Transverse colon (tissue), 4 donors: ENCODE measurements around the gene TSPAN6. TPM values are rescaled to one million over a fixed set of nuclear protein-coding genes. Genes with fewer than 3 reads are reported as not detected.

ENCODE experiments used
- DNase-seq: peaks from one replicate; pipeline ENCODE4 v3.0.0-alpha.2; 2019
- H3K27ac ChIP-seq, 4 donors: fragments of 200-600 bp; sonication (generic); 2 replicates each; pipeline ENCODE4 v1.5.1; 2016 to 2018; ENCODE audit warnings: inconsistent platforms in 4 of 4
- H3K27me3 ChIP-seq: fragments of 200-600 bp; sonication (generic); 2 replicates; pipeline ENCODE4 v1.5.1; 2017; ENCODE audit warnings: inconsistent platforms
- H3K36me3 ChIP-seq, 4 donors: fragments of 200-600 bp; sonication (generic); 2 replicates each; pipeline ENCODE4 v1.5.1; 2017 to 2019; ENCODE audit warnings: inconsistent platforms in 4 of 4
- H3K4me1 ChIP-seq, 4 donors: fragments of 200-600 bp; sonication (generic); 2 replicates each; pipeline ENCODE4 v1.5.1; 2017 to 2020; ENCODE audit warnings: inconsistent platforms in 4 of 4
- H3K4me3 ChIP-seq, 4 donors: fragments of 200-600 bp; sonication (generic); 1 replicate in 1 of 4; 2 replicates in 3 of 4; pipeline versions ENCODE4 v1.5.1 to v1.6.1; 2017 to 2019; ENCODE audit warnings: inconsistent platforms in 4 of 4
- H3K9me3 ChIP-seq, 2 donors: fragments of 200-600 bp; sonication (generic); 2 replicates each; pipeline ENCODE4 v1.5.1; 2017 to 2019; ENCODE audit warnings: inconsistent platforms in 2 of 2
- CTCF ChIP-seq, 5 experiments: fragments of 200-600 bp in 3 of 5; fragments of 450-650 bp in 2 of 5; sonication (generic) in 3 of 5; IDR thresholded peaks; 1 replicate in 2 of 5; 2 replicates in 3 of 5; pipeline ENCODE4 v1.5.1; 2016 to 2017; ENCODE audit warnings: antibody characterized with exemption in 5 of 5, inconsistent platforms in 3 of 5, mild to moderate bottlenecking in 2 of 5, moderate library complexity in 1 of 5
- EP300 ChIP-seq: sonication (generic); formaldehyde crosslinking; IDR thresholded peaks from one replicate; pipeline ENCODE4 v1.6.1; 2017; ENCODE audit warnings: antibody characterized with exemption, low read depth
- POLR2A ChIP-seq: fragments of 450-650 bp; IDR thresholded peaks from one replicate; pipeline ENCODE4 v1.6.1; 2016; ENCODE audit warnings: antibody characterized with exemption, mild to moderate bottlenecking, moderate library complexity
- POLR2AphosphoS5 ChIP-seq, 3 donors: sonication (generic); formaldehyde crosslinking; IDR thresholded peaks; one replicate each; pipeline ENCODE4 v1.6.1; 2016; ENCODE audit warnings: antibody characterized with exemption in 3 of 3
- WGBS, 2 donors: methylation state at CpG; one replicate each; pipeline ENCODE4 v1.1.5; 2018; ENCODE audit warnings: low coverage in 1 of 2; 5-methylcytosine and 5-hydroxymethylcytosine counted together
- in situ Hi-C, 4 donors: fragments of 200-750 bp; cut with MboI; loops; one replicate each; pipeline versions ENCODE4 v1.15.0 to v1.15.1; 2017; ENCODE audit warnings: low sequenced_read_pairs in 3 of 4, low pct_ligation_motif_present in 1 of 4, low pct_unique_long_range_greater_than_20kb in 1 of 4
- intact Hi-C: fragments of 100-400 bp; cut with DNase I; formaldehyde crosslinking; loops from one replicate; pipeline ENCODE4 v1.15.1; 2023; ENCODE audit warnings: low total_unique reads
- total RNA-seq, 4 donors: library from RNA; depleted of rRNA; stranded (reverse); fragments of >200 nt; gene quantifications; one replicate each; pipeline ENCODE4 v1.1.0, GENCODE V29; 2016

Gene TSPAN6
- total RNA-seq, 4 donors from 2014 or later: 16.7 to 114 (median 70.3) TPM

- H3K27ac ChIP-seq: no peak overlapping the region
- H3K4me3 ChIP-seq: no peak overlapping the region
- no peaks in the 10 kb centered on the region for H3K27me3 ChIP-seq
- intact Hi-C loops (no loop called here), in situ Hi-C loops (loop anchor here in 3 of 4 donors (5.0 to 10.0 kb wide), 2 partner anchors 83 to 86 kb away; no protein-coding TSS in a partner anchor)
- TF ChIP-seq POLR2AphosphoS5 (IDR thresholded peaks at IDR 0.05) (no peak), POLR2A (no peak), EP300 (no peak), CTCF (IDR thresholded peaks at IDR 0.05) (no peak)
- DNase-seq: no peak
- H3K36me3 ChIP-seq: no peaks in the 10 kb centered on the region
- 45 to 56% methylated on average over 2 to 3 of the region's 3 CpGs for WGBS, 2 donors
- H3K9me3 ChIP-seq: no peaks in the 10 kb centered on the region
- peaks cover 0 to 4% (median 0%) of the 10 kb centered on the region in 4 donors for H3K4me1 ChIP-seq
Measured at GRCh38 chrX:100681599-100681998, 45.0 kb upstream of the TSPAN6 start.

GRCh38 chrX:100680756-100681155 is 44.1 kb upstream of the TSPAN6 start:
- in situ Hi-C loops: loop anchor here in 3 of 4 donors (5.0 to 10.0 kb wide), 2 partner anchors 84 to 87 kb away; no protein-coding TSS in a partner anchor
- no peak for TF ChIP-seq POLR2A
- Histone ChIP-seq H3K9me3 (no peaks in the 10 kb centered on the region), H3K27ac (no peak overlapping the region), H3K4me1 (peaks cover 0 to 4% (median 0%) of the 10 kb centered on the region in 4 donors), H3K36me3 (no peaks in the 10 kb centered on the region), H3K4me3 (no peak overlapping the region), H3K27me3 (no peaks in the 10 kb centered on the region)
- no peak for DNase-seq
- intact Hi-C loops: no loop called here
- 30% methylated on average over 2 of the region's 2 CpGs; no CpG with 5 or more reads in 1 of the 2 donors for WGBS, 2 donors

- no peak for DNase-seq
- Histone ChIP-seq H3K27ac (no peak overlapping the region), H3K27me3 (no peaks in the 10 kb centered on the region), H3K4me1 (no peaks in the 10 kb centered on the region), H3K36me3 (no peaks in the 10 kb centered on the region), H3K4me3 (no peak overlapping the region), H3K9me3 (no peaks in the 10 kb centered on the region)
- TF ChIP-seq EP300 (no peak), POLR2A (no peak), POLR2AphosphoS5 (IDR thresholded peaks at IDR 0.05) (no peak), CTCF (IDR thresholded peaks at IDR 0.05) (no peak)
- in situ Hi-C loops (no loop called here), intact Hi-C loops (no loop called here)
- WGBS, 2 donors: 66% methylated on average over 5 of the region's 5 CpGs; no CpG with 5 or more reads in 1 of the 2 donors
Measured at GRCh38 chrX:100677611-100678181, 41.1 kb upstream of the TSPAN6 start.

- no peak overlapping the region for H3K4me3 ChIP-seq
- intact Hi-C loops: no loop called here
- H3K4me1 ChIP-seq: no peaks in the 10 kb centered on the region
- in situ Hi-C loops: no loop called here
- no peaks in the 10 kb centered on the region for H3K9me3 ChIP-seq
- no peak for DNase-seq
- WGBS, 2 donors: 49 to 60% methylated on average over 1 to 2 of the region's 2 CpGs
- no peaks in the 10 kb centered on the region for H3K36me3 ChIP-seq
- no peak overlapping the region for H3K27ac ChIP-seq
- H3K27me3 ChIP-seq: no peaks in the 10 kb centered on the region
- TF ChIP-seq POLR2AphosphoS5 (IDR thresholded peaks at IDR 0.05): no peak
Measured at GRCh38 chrX:100674705-100675104, 38.1 kb upstream of the TSPAN6 start.

GRCh38 chrX:100673397-100673953 is 36.9 kb upstream of the TSPAN6 start:
- TF ChIP-seq POLR2AphosphoS5 (IDR thresholded peaks at IDR 0.05) (no peak), EP300 (no peak), CTCF (IDR thresholded peaks at IDR 0.05) (no peak), POLR2A (no peak)
- Histone ChIP-seq H3K27me3 (no peaks in the 10 kb centered on the region), H3K4me1 (no peaks in the 10 kb centered on the region), H3K27ac (peak overlapping the region in 1 of 4 donors; percentile 7), H3K9me3 (no peaks in the 10 kb centered on the region), H3K4me3 (no peak overlapping the region), H3K36me3 (no peaks in the 10 kb centered on the region)
- WGBS, 2 donors: 42 to 57% methylated on average over 2 to 3 of the region's 3 CpGs
- no peak for DNase-seq
- intact Hi-C loops (no loop called here), in situ Hi-C loops (no loop called here)
